NCI-H345 (cell line): ENCODE measurements around the gene MYH9.
A peak's percentile ranks its signal among the peaks of the same experiment; 100 is the strongest.

ENCODE experiments used
- DNase-seq: peaks from one replicate; lab custom pipeline; 2025; lab: John Stamatoyannopoulos, UW

Gene MYH9

GRCh38 chr22:36386351-36386899 lies 1.3 kb downstream of the MYH9 start:
- DNase-seq = peak; percentile 30

- peak; percentile 36 for DNase-seq
Measured at GRCh38 chr22:36385491-36386350, 2.0 kb downstream of the MYH9 start.

- DNase-seq = no peak
Measured at GRCh38 chr22:36384766-36385481, 2.8 kb downstream of the MYH9 start.

DNA sequence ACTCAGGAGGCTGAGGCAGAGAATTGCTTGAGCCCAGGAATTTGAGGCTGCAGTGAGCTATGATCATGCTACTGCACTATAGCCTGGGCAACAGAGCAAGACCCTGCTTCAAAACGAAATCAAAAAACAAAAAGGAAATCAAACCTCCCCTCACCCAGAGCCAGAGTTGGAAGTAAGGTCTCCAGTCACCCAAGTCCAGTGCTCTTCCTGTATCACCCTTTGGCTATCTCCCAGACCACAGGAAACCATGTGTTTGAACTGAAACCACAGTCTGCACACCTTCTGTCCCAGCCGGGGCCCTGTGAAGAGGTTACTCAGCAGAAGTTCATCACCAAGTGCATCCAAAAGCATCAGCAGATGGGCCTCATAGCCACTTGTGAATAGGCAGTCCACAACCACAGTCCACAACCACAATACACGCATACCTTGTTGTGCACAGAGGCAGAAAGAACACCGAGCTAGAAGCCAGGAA lies 4.6 kb downstream of the MYH9 start:
- DNase-seq = no peak

- DNase-seq = no peak
Measured at GRCh38 chr22:36381513-36382128, 6.1 kb downstream of the MYH9 start.

GRCh38 chr22:36379593-36380361 lies 8.0 kb downstream of the MYH9 start:
- no peak for DNase-seq

DNA sequence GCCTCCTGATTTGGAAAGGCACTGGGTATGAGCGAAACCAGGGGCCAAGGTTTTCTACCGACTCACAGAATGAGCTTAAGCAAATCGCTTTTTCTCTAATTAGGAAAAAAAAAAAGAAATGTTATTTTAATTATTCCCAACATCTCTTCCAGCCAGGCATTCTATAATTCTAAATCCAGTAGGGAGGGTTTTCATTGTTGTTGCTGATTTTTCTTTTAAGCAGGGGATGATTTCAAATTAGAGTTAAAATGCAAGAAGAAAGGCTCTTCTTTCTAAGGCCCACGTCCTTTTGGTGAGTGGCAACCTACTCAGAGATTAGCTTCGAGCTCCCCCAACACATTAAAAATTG lies 8.9 kb downstream of the MYH9 start:
- DNase-seq = no peak

GRCh38 chr22:36378080-36378868 lies 9.5 kb downstream of the MYH9 start:
- DNase-seq = no peak

GRCh38 chr22:36377022-36377631 lies 10.6 kb downstream of the MYH9 start:
- no peak for DNase-seq

GRCh38 chr22:36376265-36376664 lies 11.5 kb downstream of the MYH9 start:
- no peak for DNase-seq

GRCh38 chr22:36375071-36375980 lies 12.4 kb downstream of the MYH9 start:
- no peak for DNase-seq

- no peak for DNase-seq
Measured at GRCh38 chr22:36374603-36375024, 13.2 kb downstream of the MYH9 start.

DNA sequence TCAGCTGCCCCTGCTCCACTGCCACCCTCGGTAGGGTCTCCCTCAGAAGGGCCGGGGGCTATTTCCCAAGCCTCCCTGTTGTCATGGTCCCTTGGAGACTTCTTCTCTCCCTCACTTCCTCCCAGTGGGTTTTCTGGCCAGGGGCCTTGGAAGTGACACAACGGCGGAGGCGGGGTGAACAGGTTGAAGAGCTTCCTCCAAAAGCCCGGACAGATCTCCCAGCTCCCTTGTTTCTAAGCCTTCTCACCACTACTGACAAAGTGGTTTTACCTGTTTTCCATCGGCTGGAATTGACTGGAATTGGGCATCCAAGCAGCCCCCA lies 14.5 kb downstream of the MYH9 start:
- no peak for DNase-seq

- DNase-seq = no peak
Measured at GRCh38 chr22:36371920-36372319, 15.8 kb downstream of the MYH9 start.

GRCh38 chr22:36369922-36370791 lies 17.6 kb downstream of the MYH9 start:
- DNase-seq = peak; percentile 17

GRCh38 chr22:36369004-36369921 lies 18.5 kb downstream of the MYH9 start:
- no peak for DNase-seq

DNA sequence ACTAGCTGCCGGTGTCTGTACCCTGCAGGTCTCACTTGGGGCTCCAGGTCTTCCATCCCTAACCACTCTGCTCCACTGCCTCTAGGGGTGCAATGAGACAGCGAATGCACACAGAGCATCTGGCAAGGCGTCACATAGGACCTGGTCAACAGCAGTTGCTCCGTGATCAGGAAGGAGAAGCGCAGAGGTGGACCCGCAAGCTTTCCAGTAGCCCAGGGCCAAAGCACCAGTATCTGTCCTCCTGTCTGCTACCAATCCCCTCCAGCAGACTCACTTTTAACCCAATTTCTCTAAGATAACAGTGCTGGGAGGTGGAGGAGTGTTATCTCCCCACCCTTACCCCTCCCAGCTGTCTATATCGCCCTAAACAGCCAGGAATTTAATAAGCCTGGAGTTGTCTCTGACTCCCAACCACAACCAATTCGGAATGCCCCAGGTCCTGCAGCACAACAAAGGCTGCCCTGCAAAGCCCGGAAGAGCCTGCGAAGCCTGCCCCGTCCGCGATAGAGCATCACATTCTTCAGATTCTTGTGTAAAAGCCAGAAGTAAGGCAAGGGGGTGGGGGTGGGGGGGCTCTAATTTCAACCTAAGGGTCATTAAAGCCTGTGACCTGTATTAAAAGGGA lies 19.3 kb downstream of the MYH9 start:
- no peak for DNase-seq
